A549 (cell line): ENCODE results near the gene CDH4. TPM values are rescaled to one million over a fixed set of nuclear protein-coding genes. Genes with fewer than 3 reads are reported as not detected.
"Not testable (repeated sequence)": the region's sequence is repeated elsewhere in the genome, so short reads cannot be mapped to it uniquely, and the experiment has no call there.

Experiments used
- ATAC-seq, 2 experiments: fragments of 200-7000 bp in 1 of 2; fragments of >200 bp in 1 of 2; cut with Nextera tagmentation in 1 of 2; cut with Tn5 transposase in 1 of 2; 3 replicates each; pipeline versions ENCODE4 v1.8.0 to v1.9.1; 2018 to 2020; ENCODE audit warnings: mild to moderate bottlenecking in 1 of 2, moderate library complexity in 1 of 2
- CTCF ChIA-PET: fragments of 300-600 bp; sonication (Branson Sonifier 250); formaldehyde crosslinking; extraction: SDS; loops from one replicate; lab custom pipeline; 2021; ENCODE audit warnings: antibody characterized with exemption, inconsistent platforms; lab: Yijun Ruan, JAX
- POLR2A ChIA-PET: fragments of 350-600 bp; formaldehyde crosslinking; extraction: SDS; loops from one replicate; lab custom pipeline; 2021; ENCODE audit warnings: antibody characterized with exemption, inconsistent platforms; lab: Yijun Ruan, JAX
- DNase-seq, 2 experiments: peaks; one replicate each; pipeline versions ENCODE4 v3.0.0 to v3.0.0-alpha.2; 2011 to 2016; ENCODE audit warnings: low read depth in 1 of 2, low spot score in 1 of 2
- FAIRE-seq: peaks from 2 replicates; lab custom pipeline; 2011; peaks lifted over from hg19 to GRCh38; lab: Jason Lieb, UNC
- H3K27ac ChIP-seq, 2 experiments: fragments of >200 bp; sonication (Bioruptor Twin); formaldehyde crosslinking; 3 replicates each; pipeline ENCODE4 v1.5.1; 2016 to 2017
- H3K4me1 ChIP-seq: fragments of >200 bp; sonication (Bioruptor Twin); formaldehyde crosslinking; 3 replicates; pipeline ENCODE4 v1.6.1; 2016
- H3K4me2 ChIP-seq: fragments of >200 bp; sonication (Bioruptor Twin); formaldehyde crosslinking; 3 replicates; pipeline ENCODE4 v1.6.1; 2016
- H3K4me3 ChIP-seq: fragments of >200 bp; sonication (Bioruptor Twin); formaldehyde crosslinking; 3 replicates; pipeline ENCODE4 v1.5.1; 2016
- H3K9me3 ChIP-seq: fragments of >200 bp; sonication (Bioruptor Twin); formaldehyde crosslinking; 3 replicates; pipeline ENCODE4 v1.6.1; 2016
- CBX8 ChIP-seq: fragments of 200-600 bp; sonication (generic); IDR thresholded peaks from 2 replicates; pipeline ENCODE4 v1.6.1; 2016
- CHD2 ChIP-seq: fragments of 150-350 bp; IDR thresholded peaks from 2 replicates; pipeline ENCODE4 v1.6.1; 2014; ENCODE audit warnings: low read length; ENCODE audit not compliant: partially characterized antibody
- CHD4 ChIP-seq: fragments of 200-600 bp; sonication (generic); IDR thresholded peaks from 2 replicates; pipeline ENCODE4 v1.6.1; 2016; ENCODE audit warnings: antibody characterized with exemption, mild to moderate bottlenecking, borderline replicate concordance
- EHMT2 ChIP-seq: fragments of 200-600 bp; sonication (generic); IDR thresholded peaks from 2 replicates; pipeline ENCODE4 v1.6.1; 2016; ENCODE audit warnings: antibody characterized with exemption, low read depth, mild to moderate bottlenecking, moderate library complexity
- FOXS1 ChIP-seq: fragments of 250-450 bp; sonication (Bioruptor Pico); IDR thresholded peaks from 2 replicates; pipeline ENCODE4 v1.5.0; 2020; ENCODE audit warnings: mild to moderate bottlenecking, moderate library complexity
- HDAC2 ChIP-seq: fragments of 200-600 bp; sonication (generic); IDR thresholded peaks from 2 replicates; pipeline ENCODE4 v1.6.1; 2016
- HEYL ChIP-seq: fragments of 250-450 bp; sonication (Bioruptor Pico); IDR thresholded peaks from 2 replicates; pipeline ENCODE4 v1.8.0; 2021; ENCODE audit warnings: mild to moderate bottlenecking, moderate library complexity
- HOXB5 ChIP-seq: fragments of 250-450 bp; sonication (Bioruptor Pico); IDR thresholded peaks from 2 replicates; pipeline ENCODE4 v1.5.0; 2020; ENCODE audit warnings: mild to moderate bottlenecking, moderate library complexity
- NFE2L2 ChIP-seq: fragments of 150-350 bp; conservative IDR thresholded peaks from 2 replicates; pipeline ENCODE4 v1.6.1; 2014; ENCODE audit warnings: low read length
- NPAS2 ChIP-seq: fragments of 250-450 bp; sonication (Bioruptor Pico); IDR thresholded peaks from 2 replicates; pipeline ENCODE4 v1.8.0; 2022; ENCODE audit warnings: mild to moderate bottlenecking, moderate library complexity, borderline replicate concordance
- NR3C1 ChIP-seq: fragments of >200 bp; sonication (Bioruptor Twin); formaldehyde crosslinking; IDR thresholded peaks from 3 replicates; pipeline ENCODE4 v1.6.1; 2017
- PHF8 ChIP-seq: fragments of 200-600 bp; sonication (generic); IDR thresholded peaks from 2 replicates; pipeline ENCODE4 v1.6.1; 2016; ENCODE audit warnings: low read depth, mild to moderate bottlenecking, antibody characterized with exemption, moderate library complexity, borderline replicate concordance
- RAD21 ChIP-seq, 2 experiments: fragments of >200 bp in 1 of 2; sonication (Bioruptor Twin) in 1 of 2; formaldehyde crosslinking in 1 of 2; IDR thresholded peaks in 1 of 2; conservative IDR thresholded peaks in 1 of 2; 2 replicates in 1 of 2; 3 replicates in 1 of 2; pipeline ENCODE4 v1.6.1; 2012 to 2018; ENCODE audit warnings: inconsistent platforms in 1 of 2
- RFX5 ChIP-seq: fragments of 450-650 bp; IDR thresholded peaks from 2 replicates; pipeline ENCODE4 v1.7.1; 2014; ENCODE audit warnings: antibody characterized with exemption, mild to moderate bottlenecking, moderate library complexity
- SMC3 ChIP-seq: fragments of >200 bp; sonication (Bioruptor Twin); formaldehyde crosslinking; IDR thresholded peaks from 3 replicates; pipeline ENCODE4 v1.6.1; 2018; ENCODE audit warnings: inconsistent platforms
- ZFP36 ChIP-seq: fragments of 450-650 bp; IDR thresholded peaks from 2 replicates; pipeline ENCODE4 v1.6.1; 2014; ENCODE audit warnings: borderline replicate concordance; ENCODE audit not compliant: partially characterized antibody
- WGBS: methylation state at CpG from one replicate; pipeline ENCODE4 v1.1.6; 2017; ENCODE audit errors: missing lambda C conversion rate; 5-methylcytosine and 5-hydroxymethylcytosine counted together
- polyA plus RNA-seq, 4 experiments: library from polyadenylated mRNA; depleted of rRNA in 3 of 4; stranded (reverse); fragments of >200 nt; fragmentation: RNase III in 1 of 4; extraction: RNeasy Plus Mini Kit Qiagen cat#74134 plus additional on column Dnase treatment in 1 of 4; gene quantifications; 2 replicates in 3 of 4; 3 replicates in 1 of 4; pipeline ENCODE4 v1.2.3, GENCODE V29; 2011 to 2017
- TF ChIP-seq, protein P1 (sequence below): IDR thresholded peaks from 2 replicates; pipeline ENCODE4 v1.6.1; 2012; ENCODE audit warnings: low read depth, borderline replicate concordance
- TF ChIP-seq, protein P2 (sequence below): fragments of 250-450 bp; sonication (Bioruptor Pico); IDR thresholded peaks from 2 replicates; pipeline ENCODE4 v1.5.0; 2021; ENCODE audit warnings: mild to moderate bottlenecking, moderate library complexity, borderline replicate concordance
- TF ChIP-seq, protein P3 (sequence below): IDR thresholded peaks from 2 replicates; pipeline ENCODE4 v1.6.1; 2012

CDH4 gene
- polyA plus RNA-seq, 2 of the 4 experiments (the other 2 are of a cell fraction): 3.4 to 10.3 TPM

DNA sequence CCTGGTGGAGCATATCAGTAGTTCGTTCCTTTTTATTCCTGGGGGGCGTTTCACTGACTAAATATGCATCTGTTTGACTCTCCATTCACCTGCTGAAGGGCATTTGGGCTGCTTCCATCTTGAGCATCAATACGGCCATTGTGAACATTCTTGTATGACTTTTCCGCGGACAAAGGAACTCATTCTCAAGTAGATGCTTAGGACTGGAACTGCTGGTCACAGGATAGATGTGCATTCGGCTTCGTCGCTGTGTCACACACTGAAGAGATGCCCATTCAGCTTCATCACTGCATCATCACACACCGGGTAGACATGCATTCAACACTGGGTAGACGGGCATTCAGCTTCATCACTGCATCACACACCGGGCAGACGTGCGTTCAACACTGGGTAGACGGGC lies 718.3 kb downstream of the CDH4 start:
- FAIRE-seq: no peak
- CTCF ChIA-PET: no interaction called here

DNA sequence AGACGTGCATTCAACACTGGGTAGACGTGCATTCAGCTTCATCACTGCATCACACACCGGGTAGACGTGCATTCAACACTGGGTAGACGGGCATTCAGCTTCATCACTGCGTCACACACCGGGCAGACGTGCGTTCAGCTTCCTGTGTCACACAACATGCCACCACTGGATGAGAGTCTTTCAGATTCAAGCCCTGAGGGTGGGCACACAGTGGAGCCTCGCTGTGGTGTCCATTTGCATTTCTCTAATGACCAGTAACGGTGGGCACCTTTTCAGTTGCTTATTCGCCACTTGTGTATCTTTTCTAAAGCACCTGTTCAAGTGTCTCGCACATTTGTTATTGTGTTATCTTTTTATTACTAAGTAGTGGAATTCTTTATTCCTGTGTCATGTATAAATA lies 719.5 kb downstream of the CDH4 start:
- H3K4me1 ChIP-seq, FAIRE-seq, ATAC-seq, POLR2A ChIA-PET, CTCF ChIA-PET, H3K9me3 ChIP-seq, H3K4me2 ChIP-seq, H3K27ac ChIP-seq, DNase-seq, H3K4me3 ChIP-seq: not testable (repeated sequence)
- WGBS: 95% methylated on average over 13 of the region's 13 CpGs

More for the DNA sequence above, 718.3 kb downstream of the CDH4 start:
- H3K4me3 ChIP-seq: no peak overlapping the region
- TF ChIP-seq EHMT2 (no peak), ZFP36 (no peak), NPAS2 (CRISPR knock-in tag) (no peak), HEYL (no peak), PHF8 (no peak), HOXB5 (CRISPR knock-in tag) (no peak), RAD21 (conservative IDR thresholded peaks at IDR 0.05 in 1 of 2, IDR thresholded peaks at IDR 0.05 in 1 of 2) (no peak), RFX5 (no peak), CHD4 (no peak)
- TF ChIP-seq, protein P1, sequence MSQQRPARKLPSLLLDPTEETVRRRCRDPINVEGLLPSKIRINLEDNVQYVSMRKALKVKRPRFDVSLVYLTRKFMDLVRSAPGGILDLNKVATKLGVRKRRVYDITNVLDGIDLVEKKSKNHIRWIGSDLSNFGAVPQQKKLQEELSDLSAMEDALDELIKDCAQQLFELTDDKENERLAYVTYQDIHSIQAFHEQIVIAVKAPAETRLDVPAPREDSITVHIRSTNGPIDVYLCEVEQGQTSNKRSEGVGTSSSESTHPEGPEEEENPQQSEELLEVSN: no peak
- H3K4me2 ChIP-seq: no peak overlapping the region
- DNase-seq (no peak), ATAC-seq (no peak)
- POLR2A ChIA-PET: no interaction called here
- H3K9me3 ChIP-seq: no peaks in the 10 kb centered on the region
- no peak overlapping the region for H3K27ac ChIP-seq
- WGBS: 86% methylated on average over 14 of the region's 14 CpGs
- H3K4me1 ChIP-seq: no peaks in the 10 kb centered on the region

DNA sequence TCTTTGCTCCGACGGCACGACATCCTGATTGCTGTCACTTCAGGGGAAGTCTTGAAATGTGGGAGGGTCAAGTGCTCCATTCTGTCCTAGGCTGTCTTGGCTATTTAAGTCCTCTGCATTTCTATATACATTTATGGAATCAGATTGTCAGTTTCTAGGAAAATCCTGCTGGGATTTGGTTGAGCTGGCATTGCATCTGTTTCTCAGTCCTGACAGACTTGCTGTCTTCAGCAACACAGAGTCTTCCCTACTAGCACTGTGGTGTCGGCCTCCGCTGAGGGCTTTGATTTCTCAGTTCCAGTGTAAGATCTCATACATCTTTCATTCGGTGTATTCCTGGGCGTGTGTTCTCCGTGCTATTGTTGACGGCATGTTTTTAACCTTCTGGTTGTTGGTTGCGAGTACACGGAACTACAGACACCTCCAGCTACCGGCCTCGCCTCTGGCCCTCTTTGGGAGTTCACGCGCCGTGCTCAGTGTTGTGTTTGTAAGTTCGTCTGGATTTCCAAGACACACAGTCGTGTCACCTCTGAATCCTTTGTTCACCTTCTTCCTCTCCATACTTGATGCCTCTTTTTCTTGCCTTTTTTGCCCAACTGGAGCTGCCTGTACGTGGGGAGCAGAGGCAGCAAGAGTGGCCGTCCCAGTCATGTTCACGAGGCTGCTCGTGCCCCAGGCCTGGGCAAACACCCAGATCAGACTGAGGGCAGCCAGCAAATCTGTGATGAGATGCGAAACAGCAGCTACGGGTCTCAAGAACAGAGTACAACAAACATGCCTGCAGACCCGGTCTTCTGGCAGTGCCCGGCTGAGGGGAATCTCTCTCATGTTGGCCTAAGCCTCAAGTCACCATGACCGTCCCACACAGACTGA lies 720.8 kb downstream of the CDH4 start:
- no peak overlapping the region for H3K27ac ChIP-seq
- POLR2A ChIA-PET: no interaction called here
- no peak overlapping the region for H3K4me3 ChIP-seq
- no peaks in the 10 kb centered on the region for H3K4me1 ChIP-seq
- H3K9me3 ChIP-seq: no peaks in the 10 kb centered on the region
- WGBS: 96% methylated on average over 24 of the region's 27 CpGs
- CTCF ChIA-PET: interaction anchor here (0.5 to 1.4 kb wide), 2 partner anchors 38 to 165 kb away, joined by 3 read pairs; no protein-coding TSS in a partner anchor
- TF ChIP-seq FOXS1 (CRISPR knock-in tag) (no peak), EHMT2 (no peak), CHD2 (no peak), SMC3 (no peak), CBX8 (no peak), RFX5 (no peak), NFE2L2 (no peak), NR3C1 (no peak), HDAC2 (no peak)
- TF ChIP-seq, protein P2, sequence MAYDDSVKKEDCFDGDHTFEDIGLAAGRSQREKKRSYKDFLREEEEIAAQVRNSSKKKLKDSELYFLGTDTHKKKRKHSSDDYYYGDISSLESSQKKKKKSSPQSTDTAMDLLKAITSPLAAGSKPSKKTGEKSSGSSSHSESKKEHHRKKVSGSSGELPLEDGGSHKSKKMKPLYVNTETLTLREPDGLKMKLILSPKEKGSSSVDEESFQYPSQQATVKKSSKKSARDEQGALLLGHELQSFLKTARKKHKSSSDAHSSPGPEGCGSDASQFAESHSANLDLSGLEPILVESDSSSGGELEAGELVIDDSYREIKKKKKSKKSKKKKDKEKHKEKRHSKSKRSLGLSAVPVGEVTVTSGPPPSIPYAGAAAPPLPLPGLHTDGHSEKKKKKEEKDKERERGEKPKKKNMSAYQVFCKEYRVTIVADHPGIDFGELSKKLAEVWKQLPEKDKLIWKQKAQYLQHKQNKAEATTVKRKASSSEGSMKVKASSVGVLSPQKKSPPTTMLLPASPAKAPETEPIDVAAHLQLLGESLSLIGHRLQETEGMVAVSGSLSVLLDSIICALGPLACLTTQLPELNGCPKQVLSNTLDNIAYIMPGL: no peak
- TF ChIP-seq, protein P3, sequence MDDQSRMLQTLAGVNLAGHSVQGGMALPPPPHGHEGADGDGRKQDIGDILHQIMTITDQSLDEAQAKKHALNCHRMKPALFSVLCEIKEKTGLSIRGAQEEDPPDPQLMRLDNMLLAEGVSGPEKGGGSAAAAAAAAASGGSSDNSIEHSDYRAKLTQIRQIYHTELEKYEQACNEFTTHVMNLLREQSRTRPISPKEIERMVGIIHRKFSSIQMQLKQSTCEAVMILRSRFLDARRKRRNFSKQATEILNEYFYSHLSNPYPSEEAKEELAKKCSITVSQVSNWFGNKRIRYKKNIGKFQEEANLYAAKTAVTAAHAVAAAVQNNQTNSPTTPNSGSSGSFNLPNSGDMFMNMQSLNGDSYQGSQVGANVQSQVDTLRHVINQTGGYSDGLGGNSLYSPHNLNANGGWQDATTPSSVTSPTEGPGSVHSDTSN: no peak
- no peak for FAIRE-seq
- no peak overlapping the region for H3K4me2 ChIP-seq
- DNase-seq: no peak
- ATAC-seq: no peak
